Stimulated activated naive CD4-positive, alpha-beta T cell (primary cell): ENCODE results near the gene MBD2.
"Not testable (repeated sequence)": the region's sequence is repeated elsewhere in the genome, so short reads cannot be mapped to it uniquely, and the experiment has no call there.

Experiments used
- DNase-seq, 6 experiments: peaks; one replicate each; lab custom pipeline; 2025; lab: John Stamatoyannopoulos, UW

MBD2 gene

GRCh38 chr18:54238173-54238936, 13.9 kb upstream of the MBD2 start:
- no peak for DNase-seq

- no peak for DNase-seq
Observed at GRCh38 chr18:54235871-54236270, 11.4 kb upstream of the MBD2 start.

- no peak for DNase-seq
Observed at GRCh38 chr18:54233747-54234146, 9.3 kb upstream of the MBD2 start.

GRCh38 chr18:54233228-54233625, 8.8 kb upstream of the MBD2 start:
- no peak for DNase-seq

DNA sequence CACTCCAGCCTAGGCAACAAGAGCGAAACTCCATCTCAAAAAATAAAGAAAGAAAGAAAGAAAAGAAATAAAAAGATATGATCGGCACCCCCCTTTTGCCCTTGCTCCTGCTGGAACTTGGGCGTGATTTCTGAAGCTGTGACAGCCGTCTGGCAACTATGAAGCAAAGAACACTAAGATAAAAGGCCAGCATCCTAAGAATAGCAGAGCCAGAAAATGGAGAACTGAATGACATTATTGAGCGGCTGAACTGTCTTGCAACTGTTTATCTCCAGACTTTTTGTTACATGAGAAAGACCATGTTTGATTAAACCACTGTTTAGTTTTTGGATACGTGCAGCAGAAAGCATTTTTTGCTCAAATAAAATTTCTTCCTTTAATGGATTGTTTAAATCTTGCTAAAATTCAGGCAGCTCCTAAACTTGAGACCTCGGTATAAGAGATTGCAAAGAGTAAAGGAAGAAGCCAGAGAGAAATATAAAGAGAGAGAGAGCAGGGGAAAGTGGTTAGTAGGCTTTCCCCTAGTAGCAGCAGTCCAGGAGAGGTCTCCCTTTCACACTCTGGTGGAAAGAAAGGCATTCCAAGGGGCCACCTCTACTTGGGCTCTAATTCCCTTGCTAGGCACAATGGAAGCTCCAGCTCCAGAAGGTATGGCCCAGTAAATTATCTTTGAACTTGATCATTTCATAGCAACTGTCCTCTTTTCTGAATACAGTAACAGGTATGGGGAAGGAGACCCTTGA, 8.2 kb upstream of the MBD2 start:
- no peak for DNase-seq

GRCh38 chr18:54229421-54230059, 5.1 kb upstream of the MBD2 start:
- DNase-seq: no peak

- no peak for DNase-seq
Observed at GRCh38 chr18:54228364-54228763, 3.9 kb upstream of the MBD2 start.

- DNase-seq: peak; percentile 15 to 71 (median 26)
Observed at GRCh38 chr18:54223568-54224241, 764 bp downstream of the MBD2 start.

GRCh38 chr18:54222922-54223567, 1.4 kb downstream of the MBD2 start:
- peak in 5 of 6 experiments; percentile 5 to 71 (median 56) for DNase-seq

GRCh38 chr18:54220406-54220805, 4.1 kb downstream of the MBD2 start:
- no peak for DNase-seq

- not testable (repeated sequence) for DNase-seq
Observed at GRCh38 chr18:54218803-54219202, 5.7 kb downstream of the MBD2 start.

DNA sequence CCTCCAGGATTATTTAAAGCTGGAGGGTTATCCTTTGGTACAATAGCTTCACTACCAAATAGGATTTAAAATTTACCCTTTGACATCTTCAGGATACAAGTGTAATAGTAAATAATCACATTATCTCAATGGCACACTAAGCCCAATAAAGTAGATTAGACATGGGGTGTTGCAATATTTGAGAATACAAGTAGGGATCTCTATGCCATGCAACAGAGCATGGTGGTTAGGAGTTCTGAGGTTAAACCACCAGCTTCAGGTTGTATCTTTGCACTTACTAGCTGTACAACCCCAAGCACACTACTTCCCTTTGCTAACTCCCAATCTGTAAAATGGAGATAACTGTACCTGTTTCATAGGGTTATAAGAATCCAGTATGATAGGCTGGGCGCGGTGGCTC, 6.2 kb downstream of the MBD2 start:
- DNase-seq: no peak

GRCh38 chr18:54217624-54218023, 6.8 kb downstream of the MBD2 start:
- no peak for DNase-seq

DNA sequence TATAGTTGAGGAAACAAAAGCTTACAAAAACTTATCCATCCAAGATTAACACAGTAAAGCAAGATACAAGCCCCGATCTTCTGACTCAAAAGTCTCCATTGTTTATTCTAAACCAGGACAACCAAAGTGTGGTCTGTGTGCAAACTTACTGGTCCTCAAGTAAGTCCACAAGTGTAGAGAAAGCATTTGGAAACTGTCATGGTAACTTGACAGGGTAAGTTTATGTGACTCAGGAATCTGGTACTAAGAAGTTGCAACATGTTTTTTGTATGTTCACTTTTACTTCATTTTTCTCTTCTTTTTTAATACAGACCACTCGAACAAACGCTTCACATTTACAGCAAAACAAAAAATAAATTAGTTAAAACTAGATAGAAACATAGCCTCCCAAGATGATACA, 9.4 kb downstream of the MBD2 start:
- no peak for DNase-seq

DNA sequence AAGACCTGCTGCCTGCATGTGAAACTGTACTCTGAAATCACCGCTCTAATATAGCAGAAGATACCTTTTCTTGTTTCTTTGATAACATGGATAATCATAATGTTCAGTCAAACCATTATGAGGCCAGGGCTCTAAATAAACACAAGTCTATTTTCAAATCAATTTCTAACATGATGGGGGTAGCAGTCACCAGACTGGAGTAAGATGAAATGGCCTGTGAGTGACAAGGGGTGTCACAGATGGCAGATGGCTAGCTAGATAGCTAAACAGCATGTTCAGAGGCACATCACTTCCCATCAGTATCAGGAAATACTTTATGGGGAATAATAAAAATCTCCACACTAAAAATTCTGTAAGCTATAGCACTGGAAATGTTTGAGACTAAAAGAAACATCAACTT, 14.0 kb downstream of the MBD2 start:
- no peak for DNase-seq

GRCh38 chr18:54209471-54210180, 14.8 kb downstream of the MBD2 start:
- no peak for DNase-seq

- no peak for DNase-seq
Observed at GRCh38 chr18:54206447-54206846, 18.0 kb downstream of the MBD2 start.

- no peak for DNase-seq
Observed at GRCh38 chr18:54205959-54206358, 18.5 kb downstream of the MBD2 start.

- not testable (repeated sequence) for DNase-seq
Observed at GRCh38 chr18:54205448-54205847, 19.0 kb downstream of the MBD2 start.

DNA sequence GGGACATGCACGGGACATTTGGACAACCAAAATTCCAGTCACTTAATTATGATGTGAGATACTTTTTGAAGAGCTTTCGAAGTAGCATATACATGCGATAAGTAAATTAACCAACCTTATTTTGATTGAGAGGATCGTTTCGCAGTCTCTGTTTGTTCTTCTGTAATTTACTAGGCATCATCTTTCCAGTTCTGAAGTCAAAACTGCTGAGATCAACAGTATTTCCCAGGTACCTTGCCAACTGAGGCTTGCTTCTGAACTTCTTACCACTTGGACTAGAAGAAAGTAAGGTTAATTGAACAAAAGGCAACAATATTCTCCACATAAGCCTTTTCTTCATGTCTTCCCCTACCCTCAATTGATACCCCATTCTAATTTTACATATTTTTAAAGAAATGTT, 19.6 kb downstream of the MBD2 start:
- no peak for DNase-seq

GRCh38 chr18:54203914-54204313, 20.6 kb downstream of the MBD2 start:
- DNase-seq: no peak
